Measurements from ENCODE around the gene CUBN.
"Not testable (repeated sequence)": the region's sequence is repeated elsewhere in the genome, so short reads cannot be mapped to it uniquely, and the experiment has no call there.

CUBN gene

DNA sequence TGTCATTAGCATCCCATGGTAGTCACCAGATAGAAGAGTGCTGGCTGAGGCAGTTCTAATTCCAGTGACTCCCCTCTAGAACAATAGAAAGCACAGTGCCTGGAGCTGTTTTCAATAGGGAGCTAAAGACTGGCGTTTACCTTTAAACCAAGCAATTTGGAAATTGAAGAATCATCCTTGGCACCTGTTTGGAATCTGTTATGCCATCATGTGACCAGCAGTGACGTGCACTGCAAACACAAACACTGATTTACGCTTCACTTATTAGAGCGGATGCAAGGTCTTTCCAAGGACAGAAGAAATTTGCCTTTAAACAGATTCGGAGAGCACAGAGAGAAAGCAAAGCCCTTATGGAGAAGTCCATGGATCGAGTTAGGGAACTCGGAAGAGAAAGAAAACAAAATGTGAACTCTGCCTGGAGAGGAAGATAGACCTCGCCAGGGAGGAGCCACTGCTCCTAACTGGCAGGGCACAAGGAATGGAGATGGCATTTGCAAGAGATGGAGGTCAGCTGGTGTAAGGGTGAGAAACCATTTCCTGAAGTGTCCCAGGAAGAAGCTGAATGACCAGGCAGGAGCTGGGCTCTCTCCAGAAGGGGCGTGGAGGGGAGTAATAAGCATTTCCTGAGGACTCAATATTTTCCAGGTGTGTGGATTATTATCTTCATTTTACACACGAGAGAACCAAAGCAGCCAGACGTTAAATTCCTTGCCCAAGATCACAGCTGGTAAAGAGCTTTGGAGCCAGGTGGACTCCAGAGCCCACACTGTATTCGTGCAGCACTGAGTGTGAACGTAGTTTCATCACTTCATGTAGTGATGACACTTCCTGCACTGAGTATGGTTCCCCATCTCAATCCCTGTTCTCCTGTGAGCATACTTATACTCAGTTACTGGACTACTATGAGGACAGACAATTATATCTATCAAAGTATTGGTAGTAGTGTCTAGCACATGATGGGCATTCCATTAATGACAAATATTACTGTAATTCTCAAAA, 97.7 kb downstream of the CUBN start:
- DNase-seq, result no peak

- DNase-seq, result no peak
Observed at GRCh38 chr10:17029581-17030271, 99.9 kb downstream of the CUBN start.

DNA sequence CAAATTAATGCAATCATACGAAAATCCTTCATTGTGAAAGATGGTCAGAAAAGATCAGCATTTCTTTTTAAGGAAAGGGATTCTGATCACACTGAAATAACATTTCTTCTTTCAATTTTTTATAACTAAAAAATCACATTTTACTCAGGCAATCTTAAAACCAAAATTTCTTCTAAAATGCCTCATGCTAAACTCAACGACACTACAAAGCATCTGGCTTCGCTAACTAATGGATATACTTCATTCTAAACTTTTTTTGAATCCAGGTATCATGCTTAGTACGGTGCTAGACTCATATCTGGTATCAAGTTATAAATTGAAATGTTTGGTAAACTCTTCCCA, 100.4 kb downstream of the CUBN start:
- no peak for DNase-seq

- DNase-seq, result no peak
Observed at GRCh38 chr10:17028798-17029197, 100.8 kb downstream of the CUBN start.

DNA sequence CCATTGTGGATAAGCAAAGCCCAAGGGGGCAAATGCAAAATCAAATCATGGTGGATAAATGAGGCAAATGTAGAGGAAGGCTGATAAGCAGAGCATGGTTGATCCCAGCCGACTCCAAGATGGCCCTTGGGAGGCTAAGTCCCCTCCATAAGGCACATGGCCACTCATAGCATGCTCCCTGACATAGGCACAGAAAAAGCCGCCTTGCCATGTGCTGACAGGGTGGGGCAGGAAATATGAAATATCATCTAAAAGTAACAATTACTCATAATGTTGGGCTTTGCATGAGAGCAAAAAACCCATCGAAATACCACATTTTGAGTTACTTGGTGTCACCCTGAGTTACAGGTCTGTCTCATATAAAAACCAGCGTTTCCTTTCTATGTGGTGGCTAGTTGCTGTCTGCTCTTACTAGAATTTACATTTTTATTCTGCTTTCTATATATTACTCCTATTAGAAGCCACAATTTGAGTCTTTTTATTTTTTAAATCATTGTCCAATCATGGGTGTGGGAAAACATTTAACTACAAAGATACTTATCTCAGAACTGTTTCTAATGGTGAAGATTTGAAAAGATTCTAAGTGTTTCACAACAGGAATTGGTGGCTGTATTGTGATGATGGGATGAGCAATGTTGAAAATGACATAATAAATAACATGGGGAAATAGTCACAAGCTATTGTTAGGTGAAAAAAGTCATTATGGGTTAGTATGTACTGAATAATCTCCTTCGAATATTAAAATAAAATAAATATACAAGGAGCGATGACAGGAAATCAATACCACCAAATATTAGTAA, 102.7 kb downstream of the CUBN start:
- DNase-seq, result no peak

DNA sequence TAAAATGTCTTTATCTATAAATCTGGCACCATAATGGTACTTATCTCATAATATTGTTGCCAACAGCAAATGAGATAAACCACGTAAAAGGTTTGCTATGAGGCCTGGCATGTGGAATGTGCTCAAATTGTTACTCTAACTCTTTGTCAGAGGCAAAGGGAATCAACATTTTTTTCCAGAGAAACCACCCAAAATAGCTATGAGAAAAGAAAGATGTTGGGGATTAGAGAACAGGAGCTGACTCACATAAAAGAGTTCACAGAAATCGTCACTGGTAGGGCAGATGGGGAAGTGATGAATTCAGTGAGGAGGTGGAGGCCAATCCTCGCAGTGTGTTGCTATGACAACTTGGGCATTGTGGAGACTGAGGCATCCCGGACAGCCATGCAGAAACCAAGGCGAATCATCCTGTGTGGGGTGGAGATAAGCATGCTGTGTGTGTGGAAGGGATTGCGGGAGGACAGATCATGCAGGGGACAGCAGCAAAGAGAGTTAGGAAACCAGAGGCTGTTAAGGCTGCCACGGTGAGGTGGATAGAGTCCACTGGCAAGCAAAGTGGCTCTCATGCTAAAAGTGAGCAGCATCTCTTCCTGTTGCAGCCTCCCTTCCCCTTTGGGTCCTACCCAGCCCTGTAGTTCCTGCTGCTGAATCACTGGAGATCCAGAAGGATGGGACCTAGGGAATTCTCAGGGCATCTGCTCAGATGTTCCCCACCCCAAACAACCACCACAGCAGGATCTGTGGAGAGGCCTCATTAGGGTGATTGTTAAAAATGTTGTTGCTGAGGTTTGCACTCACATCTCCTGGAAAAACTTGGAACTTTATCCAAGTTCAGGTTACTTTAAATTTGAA, 103.9 kb downstream of the CUBN start:
- no peak for DNase-seq

GRCh38 chr10:17024461-17024860, 105.2 kb downstream of the CUBN start:
- no peak for DNase-seq

DNA sequence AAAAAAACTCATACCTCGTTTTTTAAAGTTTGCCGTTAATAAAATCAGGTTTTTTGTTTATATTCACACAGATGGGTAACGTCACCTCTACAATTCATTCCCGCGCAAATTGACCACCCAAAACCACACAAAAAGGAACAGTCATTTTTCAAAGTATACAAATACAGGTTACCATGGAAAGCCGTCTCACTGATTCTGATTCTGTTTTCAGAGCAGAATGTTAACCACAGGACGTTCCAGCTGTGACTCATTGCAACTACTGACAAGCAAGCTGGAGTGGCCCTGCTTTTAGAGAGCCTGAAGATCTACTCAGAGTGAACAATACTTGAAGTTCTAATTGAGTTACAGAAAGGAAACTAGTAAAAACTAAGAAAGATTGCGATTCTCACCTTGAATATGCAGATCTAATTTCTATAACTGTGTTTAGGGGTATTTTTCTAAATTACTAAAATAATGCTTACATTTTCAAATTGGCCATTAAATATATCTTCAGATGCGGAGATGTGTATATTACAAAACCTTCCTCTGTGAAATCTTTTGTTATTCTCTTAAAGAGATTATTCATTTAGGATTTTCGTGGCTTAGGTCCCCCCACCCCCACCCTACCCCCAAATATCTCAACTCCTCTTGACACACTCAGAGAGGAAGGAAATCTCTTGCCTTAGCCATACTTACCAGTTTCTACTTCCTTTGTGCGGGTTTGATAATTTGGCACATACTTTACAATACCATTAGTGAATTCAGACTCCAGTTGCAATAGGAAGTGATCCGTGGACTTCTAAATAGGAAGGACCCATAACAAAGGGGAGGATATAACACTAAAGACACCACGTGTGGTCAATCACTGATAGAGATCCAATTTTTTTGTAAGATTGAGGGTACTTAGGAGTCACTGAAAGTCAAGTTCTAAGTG, 106.0 kb downstream of the CUBN start:
- no peak for DNase-seq

GRCh38 chr10:17022896-17023295, 106.7 kb downstream of the CUBN start:
- DNase-seq, result no peak

DNA sequence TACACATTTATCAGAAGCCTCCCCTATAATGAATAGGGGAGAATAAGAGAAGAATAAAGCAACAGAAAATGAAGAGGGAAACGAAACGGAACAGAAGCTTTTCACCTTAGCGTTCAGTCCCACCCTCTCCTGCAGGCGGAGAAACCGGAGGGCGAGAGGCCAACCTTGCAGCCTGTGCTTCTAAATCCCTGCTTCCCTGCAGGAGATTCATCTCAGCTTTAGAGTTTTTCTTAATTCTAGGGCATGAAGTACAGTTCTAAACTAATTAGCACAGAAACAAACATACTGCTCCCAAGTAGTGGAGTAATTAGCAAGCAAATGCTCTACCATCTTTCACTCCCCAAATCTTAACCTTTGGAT, 107.2 kb downstream of the CUBN start:
- DNase-seq, result no peak

DNA sequence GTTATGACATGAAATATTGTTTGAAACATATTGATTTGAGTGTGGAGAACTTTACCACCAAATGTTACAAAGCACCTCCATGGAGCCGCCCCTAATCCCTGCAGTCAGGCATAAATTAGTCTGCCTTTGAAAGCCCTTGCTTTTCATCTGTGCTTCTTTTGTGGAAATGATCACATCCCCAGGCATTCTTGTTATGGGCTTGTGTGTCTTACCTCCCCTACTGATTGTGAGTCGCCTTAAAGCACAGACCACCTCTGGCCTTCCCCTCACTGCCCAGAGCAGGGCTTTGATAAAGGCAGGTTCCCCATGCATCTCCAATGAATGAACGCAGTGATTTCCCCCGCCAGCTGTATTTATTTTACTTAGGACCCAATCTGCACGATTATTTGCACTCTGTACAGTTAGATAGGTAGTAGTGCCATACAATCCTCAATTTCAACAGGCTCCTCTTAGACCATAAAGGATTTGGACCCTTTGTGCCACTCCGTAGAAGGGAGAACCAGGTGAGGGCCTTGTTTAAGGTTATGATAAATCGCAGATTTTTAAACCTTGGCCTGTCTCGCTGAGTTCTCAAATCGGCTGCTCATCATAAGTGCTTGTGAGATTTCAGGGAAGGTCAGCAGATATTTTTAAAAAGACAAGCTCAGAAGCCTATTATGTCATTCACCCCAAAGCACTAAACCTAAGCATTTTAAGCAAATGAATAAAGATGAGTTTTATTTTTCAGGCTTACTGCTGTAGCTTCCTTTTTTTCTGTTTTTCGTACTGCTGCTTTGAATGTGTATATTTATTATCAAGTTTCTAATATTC, 107.8 kb downstream of the CUBN start:
- DNase-seq, result no peak

DNA sequence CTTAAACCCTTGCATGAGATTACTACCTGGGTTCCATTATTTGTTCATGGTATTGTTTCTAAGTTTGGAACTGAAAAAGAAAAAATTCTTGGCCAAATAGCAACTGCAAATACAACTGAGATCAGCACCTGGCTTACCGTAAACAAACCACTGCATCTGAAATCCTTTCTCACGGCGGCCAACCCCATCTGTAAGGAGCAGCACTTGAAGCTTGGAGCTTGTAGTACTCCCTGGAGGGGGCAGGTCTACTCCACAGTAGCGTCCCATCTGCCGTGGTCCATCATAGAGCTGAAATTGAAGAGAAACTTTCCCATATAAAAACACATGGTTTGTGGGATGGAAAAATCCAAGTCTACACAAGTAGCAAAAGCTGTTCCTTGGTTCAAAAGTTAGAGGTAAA, 109.9 kb downstream of the CUBN start:
- DNase-seq, result no peak

- not testable (repeated sequence) for DNase-seq
Observed at GRCh38 chr10:17013131-17013983, 116.3 kb downstream of the CUBN start.

DNA sequence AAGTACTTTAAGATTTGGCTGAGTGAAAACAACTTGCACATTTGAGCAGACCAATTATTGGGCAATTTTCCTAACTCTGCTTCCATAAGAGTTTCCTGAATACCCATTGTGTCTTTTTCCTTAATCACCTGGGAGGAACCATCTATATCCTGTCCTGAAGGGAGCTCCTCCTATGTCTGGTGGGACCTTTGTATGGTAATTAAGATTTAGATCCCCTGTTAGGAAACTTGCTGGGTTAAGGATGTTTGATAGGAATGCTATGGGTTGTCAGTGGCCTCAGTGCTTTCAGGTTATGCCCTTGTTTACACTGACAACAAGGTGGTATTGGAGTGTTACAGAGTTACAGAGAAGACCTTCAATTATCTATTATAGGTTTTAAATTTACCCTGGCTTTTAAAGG, 116.9 kb downstream of the CUBN start:
- DNase-seq, result not testable (repeated sequence)

DNA sequence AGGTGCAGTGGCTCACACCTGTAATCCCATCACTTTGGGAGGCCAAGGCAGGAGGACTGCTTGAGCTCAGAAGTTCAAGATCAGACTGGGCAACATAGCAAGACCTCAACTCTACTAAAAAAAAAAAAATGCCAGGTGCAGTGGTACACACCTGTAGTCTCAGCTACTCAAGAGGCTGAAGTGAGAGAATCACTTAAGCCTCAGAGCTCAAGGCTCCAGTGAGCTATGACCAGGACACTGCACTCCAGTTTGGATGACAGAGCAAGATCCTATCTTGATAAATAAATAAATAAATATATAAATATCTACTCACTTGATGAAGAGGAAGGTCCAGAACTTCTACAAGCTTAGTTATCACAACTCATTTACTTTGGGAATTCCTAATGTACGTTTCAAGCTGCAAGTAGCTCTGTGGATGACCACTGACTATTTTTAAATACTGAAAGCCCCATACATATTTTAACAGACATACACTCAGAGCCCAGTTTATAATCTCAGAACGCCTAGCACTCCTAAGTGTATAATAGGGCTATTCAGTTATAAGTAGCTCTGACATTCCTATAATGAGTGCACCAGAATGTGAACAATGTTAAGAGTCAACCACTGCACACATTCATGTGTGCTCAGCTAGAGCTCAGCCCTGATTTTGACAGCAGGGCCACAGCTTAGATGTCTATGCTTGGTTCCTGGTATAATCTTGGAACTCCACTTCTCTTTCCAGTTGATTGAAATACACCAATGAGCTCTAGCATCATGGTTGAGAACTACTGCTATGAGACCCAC, 119.1 kb downstream of the CUBN start:
- no peak for DNase-seq

DNA sequence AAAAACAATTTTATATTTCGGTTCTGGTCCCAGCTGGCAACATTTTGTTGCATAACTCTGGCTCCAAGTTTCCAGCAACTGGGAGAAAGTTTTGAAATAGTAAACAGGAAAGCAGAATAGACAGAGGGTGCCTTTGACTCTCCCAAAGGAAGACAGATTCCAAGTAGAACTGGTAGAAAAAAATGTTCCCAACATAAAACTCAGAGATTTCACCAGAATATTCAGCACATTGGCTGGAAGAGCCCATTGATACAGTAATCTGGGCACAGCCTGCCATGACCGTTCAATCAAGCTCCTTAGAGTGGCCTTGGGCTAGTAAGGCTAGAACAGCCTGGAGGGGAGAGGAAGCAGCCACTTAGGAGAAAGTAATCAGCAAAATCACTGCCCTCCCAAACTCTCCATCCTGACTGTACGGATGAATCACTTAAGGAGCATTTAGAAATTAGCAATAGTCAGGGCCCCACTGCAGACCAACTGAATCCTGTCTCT, 120.4 kb downstream of the CUBN start:
- no peak for DNase-seq

- DNase-seq, result no peak
Observed at GRCh38 chr10:17007418-17007770, 122.2 kb downstream of the CUBN start.

GRCh38 chr10:17006631-17007417, 122.8 kb downstream of the CUBN start:
- no peak for DNase-seq
